Spleen (tissue), 11 donors: ENCODE measurements around the gene STK39. TPM values are rescaled to one million over a fixed set of nuclear protein-coding genes. Genes with fewer than 3 reads are reported as not detected.
"Not testable (repeated sequence)": the region's sequence is repeated elsewhere in the genome, so short reads cannot be mapped to it uniquely, and the experiment has no call there.

ENCODE experiments used
- DNase-seq: peaks from one replicate; pipeline ENCODE4 v3.0.0-alpha.2; 2020
- H3K27ac ChIP-seq, 8 donors: fragments of 200-600 bp; sonication (generic) in 7 of 8; 1 replicate in 4 of 8; 2 replicates in 4 of 8; pipeline versions ENCODE4 v1.5.0 to v1.8.0; 2016 to 2021; ENCODE audit warnings: inconsistent platforms in 4 of 8, mild to moderate bottlenecking in 4 of 8, moderate library complexity in 1 of 8
- H3K27me3 ChIP-seq, 7 donors: fragments of 200-600 bp; sonication (generic) in 6 of 7; replicated peaks in 1 of 7; 1 replicate in 4 of 7; 2 replicates in 3 of 7; pipeline versions ENCODE4 v1.5.0 to v1.8.0; 2016 to 2021; ENCODE audit warnings: inconsistent platforms in 3 of 7, mild to moderate bottlenecking in 1 of 7
- H3K36me3 ChIP-seq, 6 donors: fragments of 200-600 bp; sonication (generic) in 5 of 6; 1 replicate in 4 of 6; 2 replicates in 2 of 6; pipeline versions ENCODE4 v1.5.0 to v1.8.0; 2016 to 2021; ENCODE audit warnings: inconsistent platforms in 2 of 6
- H3K4me1 ChIP-seq, 6 donors: fragments of 200-600 bp; sonication (generic) in 5 of 6; 1 replicate in 3 of 6; 2 replicates in 3 of 6; pipeline versions ENCODE4 v1.5.0 to v1.8.0; 2016 to 2021; ENCODE audit warnings: inconsistent platforms in 3 of 6
- H3K4me3 ChIP-seq, 8 donors: fragments of 200-600 bp; sonication (generic) in 7 of 8; 1 replicate in 4 of 8; 2 replicates in 4 of 8; pipeline versions ENCODE4 v1.5.0 to v1.8.0; 2016 to 2021; ENCODE audit warnings: inconsistent platforms in 4 of 8, mild to moderate bottlenecking in 4 of 8, moderate library complexity in 2 of 8
- H3K9me3 ChIP-seq, 8 donors: fragments of 200-600 bp; sonication (generic) in 7 of 8; 1 replicate in 4 of 8; 2 replicates in 4 of 8; pipeline versions ENCODE4 v1.5.0 to v1.8.0; 2016 to 2021; ENCODE audit warnings: inconsistent platforms in 4 of 8
- POLR2A ChIP-seq, 3 donors: fragments of 450-650 bp; IDR thresholded peaks; one replicate each; pipeline ENCODE4 v1.5.1; 2017; ENCODE audit warnings: antibody characterized with exemption in 3 of 3, mild to moderate bottlenecking in 1 of 3
- POLR2AphosphoS5 ChIP-seq, 3 donors: sonication (generic); formaldehyde crosslinking; IDR thresholded peaks; one replicate each; pipeline ENCODE4 v1.5.1; 2017; ENCODE audit warnings: antibody characterized with exemption in 3 of 3
- WGBS, 5 donors: extraction: QIAGEN DNeasy Blood & Tissue Kit in 3 of 5; methylation state at CpG; one replicate each; pipeline versions ENCODE4 v1.1.5 to v1.1.7; 2013 to 2018; 5-methylcytosine and 5-hydroxymethylcytosine counted together
- intact Hi-C: fragments of 100-400 bp; cut with DNase I; formaldehyde crosslinking; loops from one replicate; pipeline ENCODE4 v1.15.0; 2023; ENCODE audit warnings: low total_unique reads
- polyA plus RNA-seq, 3 donors: library from polyadenylated mRNA; stranded (reverse); fragments of 200-250 nt; gene quantifications; one replicate each; pipeline ENCODE4 v1.2.1, GENCODE V29; 2013
- total RNA-seq, 7 donors: library from RNA; depleted of rRNA in 3 of 7; stranded (reverse); fragments of >200 nt in 3 of 7; fragmentation: NEBNext Ultra II Directional in 4 of 7; extraction: Animal tissue kit (Norgen Biotek cat#: 25700) in 4 of 7; gene quantifications; one replicate each; pipeline versions ENCODE4 v1.1.0 to v1.2.1, GENCODE V29; 2016 to 2021
- TF ChIP-seq, protein P1 (sequence below), 11 experiments: fragments of 200-600 bp in 7 of 11; fragments of 450-650 bp in 4 of 11; sonication (generic) in 4 of 11; IDR thresholded peaks in 8 of 11; conservative IDR thresholded peaks in 3 of 11; 1 replicate in 7 of 11; 2 replicates in 4 of 11; pipeline versions ENCODE4 v1.4.0 to v1.8.0; 2016 to 2021; ENCODE audit warnings: antibody characterized with exemption in 11 of 11, inconsistent platforms in 4 of 11, mild to moderate bottlenecking in 1 of 11
- donor health status: healthy with polysubstance abuse.
- donor health status: DM: no; HTN: no; CAD: no; lungs with moderate emphysema.
- donor health status: DM: no; HTN: no; CAD: no.
- donor health status: Bipolar disorder and iron deficiency.
- donor health status: healthy.
- donor health status: DM: no; HTN: no; CAD: no.
- donor health status: DM: yes; HTN: yes; CAD: no.

The STK39 gene
- total and polyA plus RNA-seq, 10 donors, result 8.6 to 17.8 (median 11.0) TPM

DNA sequence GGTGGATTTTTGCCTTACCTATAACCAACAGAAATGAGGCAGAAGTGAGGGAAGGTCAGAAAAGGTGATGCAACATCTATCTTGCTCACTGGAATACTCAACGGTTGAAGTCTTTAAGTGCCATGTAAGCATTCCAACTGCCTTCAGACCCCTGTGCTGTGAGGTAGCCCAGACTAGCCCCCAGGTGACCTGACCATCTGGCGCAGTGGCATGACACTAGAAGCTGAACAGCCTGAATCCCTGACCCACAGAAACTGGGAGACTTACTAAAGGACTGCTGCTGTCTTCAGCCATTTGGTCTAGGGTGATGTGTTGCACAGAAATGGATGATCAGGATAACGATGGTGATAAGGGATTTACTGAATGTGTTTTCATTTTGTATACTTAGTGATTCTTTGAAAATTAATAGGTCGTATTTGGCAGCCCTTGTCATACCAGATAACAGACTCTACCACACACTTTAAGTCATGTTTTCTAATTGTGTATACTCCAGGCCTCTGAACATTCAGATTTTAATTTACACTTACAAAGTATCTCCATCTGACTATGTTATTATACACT lies 161.5 kb downstream of the STK39 start:
- 85 to 92% (median 87%) methylated on average over 4 of the region's 4 CpGs for WGBS, 5 donors
- no peak for DNase-seq
- no peaks in the 10 kb centered on the region for H3K9me3 ChIP-seq

DNA sequence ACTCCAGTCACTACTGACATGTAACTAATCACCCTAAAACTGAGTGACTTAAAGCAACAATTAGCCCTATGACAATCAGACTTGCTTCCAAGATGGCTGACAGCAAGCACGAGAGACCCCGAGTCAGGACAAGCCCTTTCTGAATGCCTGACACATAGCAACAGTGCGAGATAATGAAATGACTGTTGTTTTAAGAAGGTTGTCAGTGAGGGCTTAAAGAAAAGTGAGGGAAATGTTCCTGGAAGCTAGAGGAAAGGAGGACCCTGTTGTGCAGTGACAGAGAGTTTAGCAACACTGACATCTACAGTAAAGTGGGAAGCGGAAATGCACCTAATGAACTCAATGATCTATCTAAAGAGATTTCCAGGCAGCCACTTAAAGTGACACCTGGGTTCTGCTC lies 163.1 kb downstream of the STK39 start:
- H3K9me3 ChIP-seq, result no peaks in the 10 kb centered on the region
- H3K27ac ChIP-seq, result no peak overlapping the region
- TF ChIP-seq, protein P1, sequence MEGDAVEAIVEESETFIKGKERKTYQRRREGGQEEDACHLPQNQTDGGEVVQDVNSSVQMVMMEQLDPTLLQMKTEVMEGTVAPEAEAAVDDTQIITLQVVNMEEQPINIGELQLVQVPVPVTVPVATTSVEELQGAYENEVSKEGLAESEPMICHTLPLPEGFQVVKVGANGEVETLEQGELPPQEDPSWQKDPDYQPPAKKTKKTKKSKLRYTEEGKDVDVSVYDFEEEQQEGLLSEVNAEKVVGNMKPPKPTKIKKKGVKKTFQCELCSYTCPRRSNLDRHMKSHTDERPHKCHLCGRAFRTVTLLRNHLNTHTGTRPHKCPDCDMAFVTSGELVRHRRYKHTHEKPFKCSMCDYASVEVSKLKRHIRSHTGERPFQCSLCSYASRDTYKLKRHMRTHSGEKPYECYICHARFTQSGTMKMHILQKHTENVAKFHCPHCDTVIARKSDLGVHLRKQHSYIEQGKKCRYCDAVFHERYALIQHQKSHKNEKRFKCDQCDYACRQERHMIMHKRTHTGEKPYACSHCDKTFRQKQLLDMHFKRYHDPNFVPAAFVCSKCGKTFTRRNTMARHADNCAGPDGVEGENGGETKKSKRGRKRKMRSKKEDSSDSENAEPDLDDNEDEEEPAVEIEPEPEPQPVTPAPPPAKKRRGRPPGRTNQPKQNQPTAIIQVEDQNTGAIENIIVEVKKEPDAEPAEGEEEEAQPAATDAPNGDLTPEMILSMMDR (IDR thresholded peaks at IDR 0.05 in 8 of 11, conservative IDR thresholded peaks at IDR 0.05 in 3 of 11), result no peak
- TF ChIP-seq POLR2A (IDR thresholded peaks at IDR 0.05) (no peak), POLR2AphosphoS5 (IDR thresholded peaks at IDR 0.05) (no peak)
- H3K36me3 ChIP-seq, result peaks cover 0 to 10% (median 0%) of the 10 kb centered on the region in 6 donors
- 85 to 97% (median 91%) methylated on average over 4 of the region's 4 CpGs for WGBS, 5 donors
- no peaks in the 10 kb centered on the region for H3K27me3 ChIP-seq
- H3K4me1 ChIP-seq, result peaks cover 0 to 11% (median 2%) of the 10 kb centered on the region in 6 donors
- DNase-seq, result no peak
- intact Hi-C loops, result no loop called here
- no peak overlapping the region for H3K4me3 ChIP-seq

More for the DNA sequence above, 161.5 kb downstream of the STK39 start:
- Histone ChIP-seq H3K4me3 (no peak overlapping the region), H3K27ac (no peak overlapping the region), H3K4me1 (peaks cover 0 to 25% (median 7%) of the 10 kb centered on the region in 6 donors), H3K27me3 (no peaks in the 10 kb centered on the region), H3K36me3 (peaks cover 0 to 3% (median 0%) of the 10 kb centered on the region in 6 donors)
- TF ChIP-seq, protein P1 (IDR thresholded peaks at IDR 0.05 in 8 of 11, conservative IDR thresholded peaks at IDR 0.05 in 3 of 11), result no peak
- TF ChIP-seq POLR2A (IDR thresholded peaks at IDR 0.05), result no peak
- no peak for TF ChIP-seq POLR2AphosphoS5 (IDR thresholded peaks at IDR 0.05)
- intact Hi-C loops, result no loop called here

DNA sequence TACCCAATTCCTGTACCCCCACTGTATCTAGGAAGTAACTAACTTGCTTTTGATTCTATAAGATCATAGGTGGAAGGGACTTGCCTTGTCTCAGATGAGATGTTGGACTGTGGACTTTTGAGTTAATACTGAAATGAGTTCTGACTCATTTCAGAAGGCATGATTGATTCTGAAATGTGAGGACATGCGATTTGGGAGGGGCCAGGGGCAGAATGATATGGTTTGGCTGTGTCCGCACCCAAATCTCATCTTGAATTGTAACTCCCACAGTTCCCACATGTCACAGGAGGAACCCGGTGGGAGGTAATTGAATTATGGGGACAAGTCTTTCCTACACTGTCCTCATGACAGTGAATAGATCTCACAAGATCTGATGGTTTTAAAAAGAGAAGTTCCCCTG lies 165.9 kb downstream of the STK39 start:
- H3K4me1 ChIP-seq, H3K9me3 ChIP-seq, DNase-seq, H3K27me3 ChIP-seq, intact Hi-C loops, H3K4me3 ChIP-seq, H3K36me3 ChIP-seq, H3K27ac ChIP-seq: not testable (repeated sequence)
- 76 to 87% (median 77%) methylated on average over 3 of the region's 3 CpGs for WGBS, 5 donors

DNA sequence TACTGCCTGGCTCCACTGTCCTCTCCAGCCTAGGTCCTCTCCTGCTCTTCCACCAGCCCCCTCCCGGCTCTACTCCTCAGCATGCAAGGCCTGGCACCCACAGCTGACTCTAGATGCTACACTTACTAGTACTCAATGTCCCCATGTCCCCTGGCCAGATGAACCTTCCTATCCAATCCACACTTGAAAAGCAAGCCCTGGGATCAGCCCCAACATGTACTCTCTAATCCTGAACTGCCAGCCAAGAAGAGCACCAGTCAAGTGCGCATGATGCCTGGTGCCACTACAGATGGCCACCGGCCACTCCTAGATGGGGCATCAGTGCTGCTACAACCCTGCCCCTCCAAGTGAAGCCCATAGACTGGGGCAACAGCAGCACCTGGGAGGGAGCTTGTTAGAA lies 168.2 kb downstream of the STK39 start:
- H3K36me3 ChIP-seq, result peaks cover 0 to 18% (median 4%) of the 10 kb centered on the region in 6 donors
- H3K4me3 ChIP-seq, result no peak overlapping the region
- no peak for DNase-seq
- WGBS, 5 donors, result 86 to 98% (median 97%) methylated on average over 3 of the region's 3 CpGs
- no peaks in the 10 kb centered on the region for H3K9me3 ChIP-seq
- H3K27me3 ChIP-seq, result no peaks in the 10 kb centered on the region
- H3K27ac ChIP-seq, result no peak overlapping the region
- TF ChIP-seq POLR2A (IDR thresholded peaks at IDR 0.05), result no peak
- TF ChIP-seq POLR2AphosphoS5 (IDR thresholded peaks at IDR 0.05), result no peak
- TF ChIP-seq, protein P1 (IDR thresholded peaks at IDR 0.05 in 8 of 11, conservative IDR thresholded peaks at IDR 0.05 in 3 of 11), result no peak
- no peaks in the 10 kb centered on the region for H3K4me1 ChIP-seq
- intact Hi-C loops, result no loop called here
